Left cardiac atrium (tissue), 4 donors: ENCODE results near the gene BTBD17. TPM values are rescaled to one million over a fixed set of nuclear protein-coding genes. Genes with fewer than 3 reads are reported as not detected.
A peak's percentile ranks its signal among the peaks of the same experiment; 100 is the strongest.

ENCODE experiments used
- ATAC-seq, 2 donors: fragments of 200-7000 bp; cut with Tn5 transposase; one replicate each; pipeline ENCODE4 v1.9.1; 2020; ENCODE audit warnings: mild to moderate bottlenecking in 2 of 2, moderate library complexity in 2 of 2
- DNase-seq: peaks from one replicate; pipeline ENCODE4 v3.0.0-alpha.2; 2020
- intact Hi-C, 2 donors: fragments of 100-400 bp; cut with DNase I; formaldehyde crosslinking; loops; one replicate each; pipeline versions ENCODE4 v1.14.1 to v1.15.1; 2022 to 2023
- total RNA-seq, 2 donors: library from RNA; stranded (reverse); fragmentation: NEBNext Ultra II Directional; extraction: Animal tissue kit (Norgen Biotek cat#: 25700); gene quantifications; one replicate each; pipeline ENCODE4 v1.2.1, GENCODE V29; 2021
- donor health status: DM: no; HTN: yes; CAD: no.
- donor health status: DM: no; HTN: yes; CAD: no; lungs with severe emphysema.
- donor health status: DM: yes; HTN: yes; CAD: no.
- donor health status: Dilated cardiomyopathy.

BTBD17 gene
- total RNA-seq, 2 donors from 2014 or later, result not detected

DNA sequence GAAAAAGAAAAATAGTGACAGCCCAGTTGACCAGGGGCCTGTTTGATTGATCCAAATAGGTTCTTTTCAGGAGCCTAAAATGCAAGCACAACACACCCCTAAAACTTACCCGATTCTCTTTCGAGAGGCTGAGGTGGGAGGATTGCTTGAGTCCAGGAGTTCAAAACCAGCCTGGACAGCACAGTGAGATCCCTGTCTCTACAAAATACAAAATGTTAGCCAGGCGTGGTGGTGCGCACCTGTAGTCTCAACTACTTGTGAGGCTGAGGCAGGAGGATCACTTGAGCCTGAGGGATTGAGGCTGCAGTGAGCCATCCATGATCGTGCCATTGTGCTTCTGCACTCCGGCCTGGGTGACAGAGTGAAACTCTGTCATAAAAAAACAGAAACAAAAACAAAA, 37.1 kb downstream of the BTBD17 start:
- no peak for DNase-seq
- intact Hi-C loops, result no loop called here
- ATAC-seq, result no peak

DNA sequence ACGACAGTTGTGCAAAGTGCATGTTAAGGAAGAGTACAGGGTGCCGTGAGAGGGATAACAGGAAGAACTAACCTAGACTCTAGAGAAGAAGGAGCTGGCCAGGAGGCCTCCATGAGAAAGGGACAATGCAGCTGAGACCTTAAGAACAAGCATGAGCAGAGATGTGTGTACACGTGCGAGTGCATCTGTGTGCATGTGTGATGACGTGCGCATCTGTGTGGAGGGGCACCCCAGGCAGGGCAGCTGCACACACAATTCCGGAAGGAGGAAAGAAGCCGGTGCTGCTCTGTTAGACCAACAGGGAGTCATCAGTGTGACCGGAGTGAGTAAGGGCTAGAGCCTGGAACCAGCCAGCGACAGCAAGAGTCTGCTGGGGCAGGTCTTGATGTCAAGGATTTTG, 43.3 kb downstream of the BTBD17 start:
- no peak for ATAC-seq
- no peak for DNase-seq
- intact Hi-C loops, result no loop called here

DNA sequence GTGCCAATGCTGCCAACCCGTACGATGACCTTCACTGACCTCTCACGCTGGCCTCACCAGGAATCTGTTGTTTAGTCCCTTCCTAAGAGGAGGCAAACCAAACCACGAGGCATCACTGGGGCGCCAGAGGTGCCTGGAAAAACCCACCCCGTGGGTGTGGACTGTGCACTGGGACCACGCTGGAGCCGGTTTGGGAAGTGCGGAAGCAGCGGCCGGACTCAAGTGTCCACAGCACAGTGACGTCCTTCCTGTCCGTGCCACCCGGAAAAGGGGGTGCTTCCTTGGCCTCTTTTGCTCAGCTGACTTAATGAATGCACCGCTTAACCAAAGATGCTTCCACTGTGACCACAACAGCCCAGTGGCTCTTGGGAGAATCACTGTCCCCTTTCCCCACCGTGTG, 44.6 kb downstream of the BTBD17 start:
- intact Hi-C loops, result no loop called here
- ATAC-seq (peak in 1 of 2 donors; percentile 57), DNase-seq (no peak)

DNA sequence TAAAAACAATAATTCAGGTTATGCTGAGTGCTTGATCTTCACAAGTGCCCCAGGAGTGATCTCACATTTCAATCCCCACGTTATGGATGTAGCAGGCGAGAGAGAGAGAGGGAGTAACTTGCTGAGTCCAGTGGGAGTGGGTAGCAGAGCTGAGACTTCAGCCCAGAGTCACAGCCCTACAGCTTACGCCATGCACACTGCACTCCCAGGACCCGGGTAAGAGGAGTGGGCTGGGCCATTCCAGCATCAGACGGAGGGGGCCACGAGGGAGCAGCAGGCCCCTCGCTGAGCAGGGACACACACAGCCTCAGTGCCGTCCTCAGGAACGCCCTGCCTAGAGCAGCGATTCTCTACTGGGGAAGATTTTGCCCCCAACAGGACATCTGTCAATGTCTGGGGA, 45.4 kb downstream of the BTBD17 start:
- no peak for ATAC-seq
- no peak for DNase-seq
- intact Hi-C loops, result no loop called here

DNA sequence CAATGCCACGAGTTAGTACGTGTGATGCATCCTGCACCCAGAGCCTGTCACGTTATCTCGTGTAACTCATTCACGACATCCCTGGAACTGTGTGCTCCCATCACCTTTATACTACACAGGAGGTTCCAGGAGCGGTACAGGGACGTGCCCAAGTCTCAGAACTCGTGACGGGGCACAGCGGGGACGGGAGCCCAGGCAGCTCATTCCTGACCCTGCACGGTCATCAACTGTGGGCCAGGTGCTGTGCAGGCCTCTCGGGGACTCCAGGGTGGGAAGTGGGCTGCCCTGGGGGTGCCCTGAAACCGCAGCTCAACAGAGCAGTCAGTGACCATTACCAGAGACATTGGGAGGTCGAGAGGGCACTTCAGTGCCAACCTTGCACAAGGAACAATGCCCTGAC, 46.8 kb downstream of the BTBD17 start:
- ATAC-seq, result no peak
- no peak for DNase-seq
- intact Hi-C loops, result no loop called here

DNA sequence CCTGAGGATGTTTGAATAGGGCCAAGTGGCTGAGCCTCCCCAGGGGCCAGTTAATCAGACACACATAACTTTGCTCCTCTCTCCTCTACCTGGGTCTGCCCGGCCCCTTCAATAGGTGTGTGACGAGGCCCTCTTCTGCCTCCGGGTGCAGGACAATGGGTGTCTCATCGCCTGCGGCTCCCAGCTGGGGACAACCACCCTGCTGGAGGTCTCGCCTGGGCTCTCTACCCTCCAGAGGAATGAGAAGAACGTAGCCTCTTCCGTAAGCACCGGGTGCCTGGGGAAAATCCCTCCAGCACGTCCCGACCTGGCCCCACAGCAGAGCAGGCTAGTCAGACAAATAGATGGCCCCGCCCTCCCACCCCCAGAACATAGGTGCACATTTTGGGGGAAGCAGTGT, 51.8 kb downstream of the BTBD17 start:
- no peak for ATAC-seq
- intact Hi-C loops, result loop anchor here in 1 of 2 donors (10.0 kb wide), 1 partner anchor 145 kb away; no protein-coding TSS in a partner anchor
- DNase-seq, result no peak

DNA sequence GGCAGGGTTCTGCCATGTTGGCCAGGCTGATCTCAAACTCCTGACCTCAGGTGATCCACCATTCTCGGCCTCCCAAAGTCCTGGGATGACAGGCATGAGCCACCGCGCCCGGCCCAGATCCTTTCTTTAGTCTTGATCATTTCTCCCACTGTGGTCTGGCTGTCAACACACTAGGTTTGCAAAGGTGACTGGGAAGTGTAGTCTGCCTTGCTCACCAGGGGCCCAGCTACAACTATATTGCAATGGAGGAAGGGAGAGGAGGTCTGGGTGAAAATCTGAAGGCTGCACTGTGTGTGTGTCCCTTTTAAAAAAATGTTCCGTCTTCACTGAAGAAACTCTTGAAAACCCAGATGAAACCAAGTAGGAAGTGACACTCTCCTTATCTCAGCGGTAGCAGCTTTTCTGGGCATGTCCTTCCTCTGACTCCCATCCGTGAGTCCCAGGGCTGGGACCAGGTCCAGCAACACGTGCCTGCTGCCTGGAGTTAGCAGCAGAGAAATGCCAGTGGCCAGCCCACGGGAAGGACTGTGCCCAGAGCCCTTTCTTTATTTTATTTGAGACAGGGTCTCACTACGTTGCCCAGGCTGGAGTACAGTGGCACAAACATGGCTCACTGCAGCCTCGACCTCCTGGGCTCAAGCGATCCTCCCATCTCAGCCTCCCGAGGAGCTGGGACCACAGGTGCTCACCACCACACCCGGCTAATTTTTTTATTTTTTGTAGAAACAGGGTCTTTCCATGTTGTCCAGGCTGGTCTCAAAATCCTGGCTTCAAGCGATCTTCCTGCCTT, 53.5 kb downstream of the BTBD17 start:
- intact Hi-C loops, result loop anchor here in 1 of 2 donors (2.0 to 10.0 kb wide), 2 partner anchors 47 to 147 kb away; no protein-coding TSS in a partner anchor
- ATAC-seq (peak; percentile 87 to 89), DNase-seq (peak; percentile 79)

Other genes starting within 250 kb of the BTBD17 start
- 100 to 1,000 TPM; 657 to 709 TPM for gene RPL38, start 158.2 kb downstream of the BTBD17 start, total RNA-seq
- gene TTYH2, start 148.3 kb downstream of the BTBD17 start, total RNA-seq, result 10 to 100 TPM; 15.6 to 23.3 TPM
- not detected for gene DNAI2, start 87.6 kb downstream of the BTBD17 start, total RNA-seq
- gene KIF19, start 35.6 kb downstream of the BTBD17 start, total RNA-seq, result 1 to 10 TPM in 1 of 2 donors, under 1 TPM in 1; 0.62 to 1.6 TPM
- under 1 TPM in 1 of 2 donors, not detected in 1; 0.15 TPM for gene GPR142, start 5.6 kb upstream of the BTBD17 start, total RNA-seq
- gene GPRC5C, start 70.2 kb upstream of the BTBD17 start, total RNA-seq, result 10 to 100 TPM; 24.2 to 25.9 TPM
- 1 to 10 TPM; 2.9 to 5.7 TPM for gene CD300A, start 104.8 kb upstream of the BTBD17 start, total RNA-seq
- under 1 TPM; 0.29 to 0.32 TPM for gene CD300LB, start 169.6 kb upstream of the BTBD17 start, total RNA-seq
- 1 to 10 TPM; 1.6 to 2.1 TPM for gene CD300C, start 184.2 kb upstream of the BTBD17 start, total RNA-seq
- not detected for gene CD300H, start 205.6 kb upstream of the BTBD17 start, total RNA-seq
- not detected for gene CD300LD, start 230.4 kb upstream of the BTBD17 start, total RNA-seq